GM21576 (cell line): Measurements from ENCODE around the gene MAP3K10.
"Not testable (repeated sequence)": the region's sequence is repeated elsewhere in the genome, so short reads cannot be mapped to it uniquely, and the experiment has no call there.

ENCODE experiments used
- ATAC-seq: cut with Tn5 transposase; IDR thresholded peaks from one replicate; pipeline ENCODE4 v1.9.1; 2021; ENCODE audit warnings: mild to moderate bottlenecking, moderate library complexity; ENCODE audit not compliant: unreplicated experiment

The MAP3K10 gene

DNA sequence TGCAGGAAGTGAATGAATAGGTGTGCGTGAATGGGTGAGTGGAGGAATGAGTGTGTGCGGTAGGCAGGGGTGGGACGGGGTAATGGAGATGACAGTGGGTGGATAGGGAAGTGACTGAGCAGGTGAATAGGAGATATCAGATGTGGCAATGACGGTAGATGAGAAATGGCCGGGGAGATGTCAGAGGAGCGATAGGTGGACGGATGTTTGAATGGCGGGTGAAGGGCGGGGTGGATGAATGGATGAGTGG lies 25.5 kb downstream of the MAP3K10 start:
- no peak for ATAC-seq

DNA sequence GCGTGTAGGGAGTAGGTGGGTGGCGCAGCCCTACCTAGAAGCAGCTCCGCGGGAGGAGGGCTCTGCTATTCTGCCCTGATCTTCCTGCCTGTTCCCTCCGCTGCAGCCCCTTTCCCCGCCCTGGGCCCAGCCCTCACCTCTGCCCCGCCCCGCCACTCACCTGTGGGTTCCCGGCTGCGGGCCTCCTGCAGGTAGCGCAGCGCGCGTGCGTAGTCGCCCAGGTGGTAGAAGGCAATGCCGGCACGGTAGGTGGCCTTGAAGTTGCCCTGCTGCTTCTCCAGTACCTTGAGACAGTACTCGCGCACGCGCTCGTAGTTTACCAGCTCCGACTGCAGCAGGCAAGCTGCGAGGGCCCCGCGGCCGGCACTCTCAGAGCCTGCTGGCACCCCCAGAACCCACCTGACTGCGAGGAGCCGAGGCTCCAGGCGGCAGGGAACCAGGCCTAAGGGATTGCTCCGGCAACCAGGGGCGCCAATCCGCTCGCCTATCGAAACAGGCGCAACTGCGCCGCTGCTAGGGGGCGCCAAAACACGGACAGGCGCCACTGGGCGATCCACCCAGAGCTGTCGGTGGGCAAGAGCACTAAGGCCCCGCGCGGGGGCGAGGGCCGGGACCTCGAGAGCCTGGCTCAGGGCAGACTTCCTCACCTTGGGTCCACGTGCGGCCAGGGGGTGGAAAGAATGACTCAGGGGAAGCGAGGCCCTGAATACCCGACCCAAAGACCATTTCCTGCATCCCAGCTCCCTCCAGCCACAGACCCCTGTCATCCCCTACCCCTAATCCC lies 26.0 kb downstream of the MAP3K10 start:
- no peak for ATAC-seq

- ATAC-seq: no peak
Observed at GRCh38 chr19:40217934-40218890, 27.0 kb downstream of the MAP3K10 start, which contains the start of gene TTC9B. TTC9B (minus strand) TSS chr19:40218384; CDS start chr19:40218381, 3 bp downstream.

DNA sequence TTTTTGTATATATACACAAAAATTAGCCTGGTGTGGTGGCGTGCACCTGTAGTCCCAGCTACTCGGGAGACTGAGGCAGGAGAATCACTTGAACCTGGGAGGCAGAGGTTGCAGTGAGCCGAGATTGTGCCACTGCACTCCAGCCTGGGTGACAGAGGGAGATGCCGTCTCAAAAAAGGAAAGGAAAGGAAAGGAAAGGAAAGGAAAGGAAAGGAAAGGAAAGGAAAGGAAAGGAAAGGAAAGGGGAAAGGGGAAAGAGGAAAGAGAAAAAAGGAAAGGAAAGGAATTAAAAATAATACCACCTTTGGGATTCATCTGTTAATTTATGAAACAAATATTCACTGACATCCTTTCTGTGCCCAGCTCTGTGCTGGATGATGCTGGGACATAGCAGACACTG lies 27.8 kb downstream of the MAP3K10 start:
- ATAC-seq: not testable (repeated sequence)

DNA sequence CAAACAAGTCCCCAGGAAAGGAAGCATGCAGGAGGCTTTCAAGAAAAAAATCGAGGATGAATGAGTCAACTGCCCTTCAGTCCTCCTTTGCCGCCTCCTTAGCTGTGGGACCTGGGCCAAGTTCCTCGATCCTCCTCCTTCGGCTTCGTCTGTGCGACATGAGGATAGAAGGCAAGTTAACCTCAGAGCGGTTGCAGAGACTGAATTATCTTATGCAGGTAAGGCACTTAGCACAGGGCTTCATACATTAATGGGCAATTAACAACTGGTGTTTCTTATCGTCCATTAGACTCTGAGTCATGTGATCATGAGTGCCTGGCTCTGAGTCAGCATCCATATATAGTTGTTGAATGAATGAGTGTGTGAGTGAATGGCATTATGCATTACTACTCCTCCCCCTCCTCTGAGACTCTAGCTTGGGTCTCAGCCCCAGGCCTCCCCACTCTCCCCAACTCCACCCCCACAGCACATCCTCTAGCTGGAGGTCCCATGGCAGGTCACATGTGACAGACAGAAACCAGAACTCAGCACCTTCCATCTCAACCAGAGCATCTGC lies 28.6 kb downstream of the MAP3K10 start:
- no peak for ATAC-seq

DNA sequence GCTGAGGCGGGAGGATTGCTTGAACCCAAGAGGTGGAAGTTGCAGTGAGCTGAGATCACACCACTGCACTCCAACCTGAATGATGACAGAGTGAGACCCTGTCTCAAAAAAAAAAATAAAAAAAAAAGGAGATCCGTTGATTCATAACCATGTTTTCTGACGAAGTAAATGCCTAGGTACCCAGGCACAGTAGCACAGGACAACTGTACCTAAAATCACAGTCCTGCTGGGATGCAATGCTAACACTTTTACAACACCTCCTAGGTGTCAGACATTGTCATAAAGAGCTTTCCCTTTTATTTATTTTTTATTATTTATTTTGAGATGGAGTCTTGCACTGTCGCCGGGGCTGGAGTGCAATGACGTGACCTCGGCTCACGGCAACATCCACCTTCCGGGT lies 29.4 kb downstream of the MAP3K10 start:
- no peak for ATAC-seq

DNA sequence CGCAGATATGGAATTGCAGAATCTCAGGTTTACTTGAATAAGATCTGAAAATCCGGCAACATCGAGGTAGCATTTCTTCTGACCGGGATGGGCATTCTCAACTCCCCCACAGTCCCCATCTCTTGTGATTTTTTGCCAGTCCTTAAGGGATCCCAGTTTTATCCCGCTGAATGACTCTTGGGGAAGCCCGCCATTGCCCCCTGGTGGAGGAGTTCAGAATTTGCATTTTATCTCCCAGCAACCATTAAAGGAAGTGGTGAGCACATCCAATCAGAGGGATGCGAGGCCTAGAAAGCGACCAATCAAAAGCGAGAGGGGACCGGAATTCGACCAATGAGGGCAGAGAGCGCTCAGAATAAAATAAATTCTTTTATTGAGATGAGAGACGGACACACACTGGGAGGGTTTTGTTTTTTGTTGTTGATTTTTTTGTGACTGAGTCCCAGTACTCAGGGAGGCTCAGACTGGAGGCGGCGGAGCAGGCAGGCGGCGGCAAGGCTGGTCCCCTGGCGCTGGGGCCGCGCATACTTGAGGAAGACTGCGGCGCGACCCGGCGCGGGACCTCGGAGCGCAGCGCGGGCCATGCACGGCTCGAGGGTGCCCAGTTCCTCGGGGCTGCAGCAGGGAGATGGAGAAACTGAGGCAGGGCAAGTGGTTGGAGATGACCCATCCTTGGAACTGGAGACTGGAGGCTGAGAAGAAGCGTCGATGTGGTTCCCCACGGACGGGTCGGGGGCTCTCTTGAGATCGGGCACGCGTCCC lies 30.8 kb downstream of the MAP3K10 start:
- ATAC-seq: no peak

- ATAC-seq: no peak
Observed at GRCh38 chr19:40223135-40223822, 32.1 kb downstream of the MAP3K10 start.

- no peak for ATAC-seq
Observed at GRCh38 chr19:40224342-40225150, 33.3 kb downstream of the MAP3K10 start.

DNA sequence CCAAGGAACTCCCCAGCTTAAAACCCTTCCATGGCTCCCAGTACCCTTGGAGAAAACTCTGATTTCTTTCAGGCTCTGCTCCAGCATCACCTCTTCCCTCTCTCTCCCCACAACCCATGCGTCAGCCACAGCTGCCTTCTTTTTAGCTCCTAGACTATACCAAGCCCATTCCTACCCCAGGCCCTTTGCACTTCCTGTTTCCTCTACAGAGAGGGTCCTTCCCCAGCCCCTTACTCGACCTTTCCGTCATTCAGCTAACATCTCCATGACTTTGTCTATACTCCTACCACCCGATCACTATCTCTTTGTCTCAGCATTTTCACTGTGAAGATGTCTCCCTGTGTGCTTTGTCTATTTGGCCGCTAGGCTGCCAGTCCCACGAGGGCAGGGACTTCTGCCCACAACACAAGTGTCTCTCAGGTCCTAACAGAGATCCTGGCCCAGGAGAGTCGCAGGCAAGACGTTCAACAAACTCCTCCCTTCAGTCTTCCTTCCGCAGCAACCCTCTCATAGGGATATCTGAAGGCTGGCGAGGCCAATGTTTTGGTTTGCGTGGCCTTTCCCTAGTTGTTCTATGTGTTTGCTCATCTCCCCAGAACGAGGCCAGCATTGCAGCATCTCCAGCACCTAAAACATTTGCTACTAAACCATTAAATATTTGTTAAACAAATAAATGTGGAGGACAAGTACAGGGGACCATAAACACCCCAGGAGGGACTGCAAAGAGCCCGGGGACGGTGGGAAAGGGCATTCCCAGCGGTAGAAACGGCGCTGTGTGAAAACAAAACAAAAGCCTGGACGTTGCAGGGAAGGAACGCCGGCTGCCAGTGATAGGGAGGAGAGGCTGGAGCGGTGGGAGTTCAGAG lies 34.4 kb downstream of the MAP3K10 start:
- no peak for ATAC-seq

GRCh38 chr19:40228346-40228745 lies 37.1 kb downstream of the MAP3K10 start:
- ATAC-seq: no peak

- ATAC-seq: no peak
Observed at GRCh38 chr19:40228863-40229262, 37.6 kb downstream of the MAP3K10 start.

DNA sequence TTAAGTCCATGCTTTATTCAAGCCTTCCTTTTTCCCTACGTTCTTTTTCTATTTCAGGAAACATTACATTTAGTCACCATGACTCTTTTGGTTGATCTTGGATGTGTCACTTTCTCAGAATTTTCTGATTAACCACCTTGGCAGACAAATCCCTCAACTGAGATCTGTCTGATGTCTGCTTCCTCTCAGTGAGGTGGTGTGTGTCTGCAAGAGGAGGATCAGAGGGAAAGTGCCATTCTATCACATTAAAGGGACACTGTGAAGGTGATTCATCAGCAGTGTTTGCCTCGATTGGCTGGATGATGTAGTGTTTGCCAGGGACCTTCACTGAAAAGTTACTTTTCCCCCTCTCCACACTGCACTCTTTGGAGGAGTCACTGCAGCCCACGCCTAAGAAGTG lies 38.3 kb downstream of the MAP3K10 start:
- ATAC-seq: no peak

DNA sequence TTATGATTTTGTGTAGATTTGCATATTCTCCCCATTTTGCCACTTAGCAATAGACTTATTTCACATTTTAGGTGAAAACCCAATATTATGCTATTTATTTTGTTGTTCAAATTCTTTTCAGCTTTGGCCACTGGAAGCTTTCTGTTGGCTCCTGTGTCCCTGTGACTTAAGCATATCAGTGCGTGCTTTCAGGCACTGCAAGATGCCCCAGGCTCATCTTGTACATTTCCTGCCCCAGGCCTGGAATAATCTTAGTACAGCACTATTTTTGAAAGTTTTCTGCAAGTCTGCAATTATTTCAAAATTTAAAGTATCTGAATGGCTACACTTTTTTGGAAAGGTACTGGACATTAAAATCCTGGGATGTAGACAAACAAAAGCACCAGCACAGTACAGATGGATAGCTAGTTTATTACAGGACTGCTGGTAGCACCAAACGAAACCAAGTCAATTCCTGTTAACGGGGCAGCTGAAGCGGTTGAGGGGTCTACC lies 38.7 kb downstream of the MAP3K10 start:
- ATAC-seq: no peak

GRCh38 chr19:40231057-40231456 lies 39.8 kb downstream of the MAP3K10 start:
- no peak for ATAC-seq

DNA sequence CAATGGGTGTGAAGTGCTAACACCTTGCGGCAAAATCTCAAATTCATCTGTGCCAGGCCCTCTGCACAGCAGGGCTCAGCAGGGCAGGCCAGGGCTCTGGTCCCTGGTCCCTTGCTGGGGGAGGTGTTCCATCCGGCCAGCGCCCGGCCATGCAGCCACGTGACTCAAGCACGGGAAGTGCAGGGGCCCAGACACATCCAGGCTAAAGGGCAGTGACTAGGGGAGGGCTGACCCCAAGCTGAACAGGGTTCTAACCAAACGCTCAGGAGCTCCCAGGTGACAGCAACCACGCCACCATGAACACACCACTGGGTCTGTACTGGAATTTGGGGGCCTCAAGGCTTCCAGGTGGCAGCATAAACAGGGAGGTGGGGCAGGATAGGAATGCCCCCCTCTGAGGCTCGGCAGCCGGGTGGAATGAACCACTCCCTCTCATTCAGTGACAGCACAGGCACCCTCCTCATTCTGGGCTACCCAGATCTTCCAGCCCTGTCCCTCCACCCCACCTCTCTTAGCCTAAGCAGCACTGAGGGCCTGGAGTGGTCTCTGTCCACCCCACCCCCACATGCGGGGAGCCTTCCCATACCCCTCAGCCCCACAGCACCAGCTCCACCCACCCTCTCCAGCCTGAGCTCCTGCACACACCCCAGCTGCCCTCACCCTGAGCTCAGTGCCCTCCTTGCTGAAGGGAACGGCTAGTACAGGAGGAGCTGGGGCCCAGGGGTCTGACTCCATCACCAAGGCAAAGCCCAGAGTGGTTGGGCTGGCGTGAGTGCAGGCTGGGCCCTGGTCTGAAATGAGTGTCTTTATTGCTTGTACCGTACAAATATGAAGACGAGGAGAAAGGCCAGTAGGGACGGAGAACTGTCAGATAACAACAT lies 40.6 kb downstream of the MAP3K10 start:
- no peak for ATAC-seq

DNA sequence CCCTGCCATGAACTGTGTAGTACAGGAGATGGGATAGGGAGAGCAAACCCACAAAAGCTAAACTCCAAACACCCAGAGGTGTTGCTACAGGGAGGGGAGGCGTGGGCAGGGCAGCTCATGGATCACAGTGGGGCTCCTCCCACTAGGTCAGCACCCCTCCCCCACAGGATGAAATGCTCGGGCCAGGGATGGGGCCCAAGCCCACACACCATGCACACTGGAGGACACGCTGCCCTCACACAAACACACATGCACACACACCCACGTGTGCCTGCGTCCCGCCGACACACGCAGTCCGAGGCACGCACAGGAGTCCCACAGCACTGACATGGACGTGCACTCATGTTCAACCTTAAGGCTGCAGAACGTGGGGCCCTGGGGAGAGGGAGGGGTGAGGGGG lies 41.3 kb downstream of the MAP3K10 start:
- no peak for ATAC-seq
